CD14-positive monocyte (primary cell): ENCODE data around the gene USP24. TPM values are rescaled to one million over a fixed set of nuclear protein-coding genes. Genes with fewer than 3 reads are reported as not detected.

Experiments used
- DNase-seq, 3 donors: peaks; one replicate each; pipeline ENCODE4 v3.0.0-alpha.2; 2011 to 2022
- H2AFZ ChIP-seq: 2 replicates; pipeline ENCODE4 v1.6.0; 2012; ENCODE audit warnings: mild to moderate bottlenecking, low read depth, low read length, inconsistent platforms; ENCODE audit not compliant: insufficient read depth, poor library complexity, severe bottlenecking
- H3K27ac ChIP-seq, 2 donors: 1 replicate in 1 of 2; 2 replicates in 1 of 2; pipeline ENCODE4 v1.5.1; 2012 to 2013; ENCODE audit warnings: low read length in 2 of 2, control low read depth in 1 of 2, inconsistent platforms in 1 of 2, low read depth in 1 of 2, mild to moderate bottlenecking in 1 of 2
- H3K27me3 ChIP-seq, 2 donors: one replicate each; pipeline versions ENCODE4 v1.6.0 to v1.6.1; 2011 to 2013; ENCODE audit warnings: low read length in 2 of 2; ENCODE audit not compliant: control insufficient read depth in 2 of 2, insufficient read depth in 2 of 2
- H3K36me3 ChIP-seq, 2 donors: replicated peaks in 1 of 2; 1 replicate in 1 of 2; 2 replicates in 1 of 2; pipeline versions ENCODE4 v1.5.1 to v1.6.1; 2012 to 2013; ENCODE audit warnings: low read length in 2 of 2, control low read depth in 1 of 2, inconsistent platforms in 1 of 2, mild to moderate bottlenecking in 1 of 2; ENCODE audit not compliant: insufficient read depth in 2 of 2, control insufficient read depth in 1 of 2
- H3K4me1 ChIP-seq, 2 donors: 1 replicate in 1 of 2; 2 replicates in 1 of 2; pipeline versions ENCODE4 v1.5.1 to v1.6.1; 2012 to 2013; ENCODE audit warnings: low read length in 2 of 2, control low read depth in 1 of 2, inconsistent platforms in 1 of 2, mild to moderate bottlenecking in 1 of 2, moderate library complexity in 1 of 2; ENCODE audit not compliant: insufficient read depth in 2 of 2, control insufficient read depth in 1 of 2
- H3K4me2 ChIP-seq: replicated peaks from 2 replicates; pipeline ENCODE3; 2012; ENCODE audit warnings: low read length, moderate library complexity, mild to moderate bottlenecking; ENCODE audit not compliant: poor library complexity, severe bottlenecking; ENCODE audit errors: extremely low read depth
- H3K4me3 ChIP-seq, 3 experiments: fragments of 200-600 bp in 1 of 3; sonication (generic) in 1 of 3; replicated peaks in 1 of 3; 1 replicate in 2 of 3; 2 replicates in 1 of 3; pipeline ENCODE4 v1.5.1; 2011 to 2013; ENCODE audit warnings: low read length in 3 of 3, mild to moderate bottlenecking in 3 of 3, control low read depth in 2 of 3, low read depth in 2 of 3, inconsistent platforms in 1 of 3, moderate library complexity in 1 of 3
- H3K79me2 ChIP-seq: 2 replicates; pipeline ENCODE4 v1.6.0; 2012; ENCODE audit warnings: mild to moderate bottlenecking, control low read depth, inconsistent platforms, low read length, moderate library complexity; ENCODE audit not compliant: insufficient read depth
- H3K9ac ChIP-seq: 2 replicates; pipeline ENCODE4 v1.6.0; 2017; ENCODE audit warnings: low read length, mild to moderate bottlenecking; ENCODE audit not compliant: insufficient read depth, poor library complexity, severe bottlenecking
- H3K9me3 ChIP-seq, 2 donors: replicated peaks in 1 of 2; 1 replicate in 1 of 2; 2 replicates in 1 of 2; pipeline versions ENCODE4 v1.5.1 to v1.6.1; 2012 to 2013; ENCODE audit warnings: low read length in 2 of 2, control low read depth in 1 of 2; ENCODE audit not compliant: control insufficient read depth in 1 of 2, insufficient read depth in 1 of 2
- H4K20me1 ChIP-seq: 2 replicates; pipeline ENCODE4 v1.6.0; 2012; ENCODE audit warnings: mild to moderate bottlenecking, low read length, control low read depth, moderate library complexity; ENCODE audit not compliant: insufficient read depth
- H3K27ac Mint-ChIP-seq, 7 donors: one replicate each; pipeline ENCODE4 v1.8.0; 2020; ENCODE audit warnings: mild to moderate bottlenecking in 7 of 7, mixed read lengths in 7 of 7, moderate library complexity in 6 of 7, inconsistent platforms in 2 of 7
- H3K27me3 Mint-ChIP-seq, 3 donors: one replicate each; pipeline ENCODE4 v1.8.0; 2021 to 2022; ENCODE audit warnings: low read depth in 3 of 3, mild to moderate bottlenecking in 3 of 3, mixed read lengths in 3 of 3, moderate library complexity in 3 of 3, inconsistent platforms in 1 of 3
- H3K36me3 Mint-ChIP-seq, 2 donors: one replicate each; pipeline ENCODE4 v1.8.0; 2020; ENCODE audit warnings: mixed read lengths in 2 of 2, inconsistent platforms in 1 of 2, mild to moderate bottlenecking in 1 of 2
- H3K4me1 Mint-ChIP-seq: one replicate; pipeline ENCODE4 v1.8.0; 2020; ENCODE audit warnings: mild to moderate bottlenecking, mixed read lengths
- H3K4me3 Mint-ChIP-seq, 2 donors: one replicate each; pipeline ENCODE4 v1.8.0; 2020; ENCODE audit warnings: mild to moderate bottlenecking in 2 of 2, mixed read lengths in 2 of 2, moderate library complexity in 1 of 2
- H3K9me3 Mint-ChIP-seq, 7 donors: one replicate each; pipeline ENCODE4 v1.8.0; 2020 to 2022; ENCODE audit warnings: mixed read lengths in 7 of 7, mild to moderate bottlenecking in 6 of 7, moderate library complexity in 6 of 7, inconsistent platforms in 2 of 7
- CTCF ChIP-seq: fragments of 200-600 bp; IDR thresholded peaks from one replicate; pipeline ENCODE4 v1.8.0; 2022; ENCODE audit warnings: antibody characterized with exemption, mild to moderate bottlenecking
- WGBS: methylation state at CpG from one replicate; pipeline ENCODE4 v1.1.5; 2013; ENCODE audit warnings: missing lambda C conversion rate; ENCODE audit not compliant: insufficient coverage; 5-methylcytosine and 5-hydroxymethylcytosine counted together
- intact Hi-C, 2 donors: fragments of 100-400 bp; cut with micrococcal nuclease; formaldehyde crosslinking; loops; one replicate each; pipeline versions ENCODE4 v1.15.0 to v1.15.1; 2023
- polyA plus RNA-seq, 3 donors: library from polyadenylated mRNA; depleted of rRNA in 1 of 3; unstranded in 2 of 3; stranded (reverse) in 1 of 3; fragments of 300-500 nt in 2 of 3; fragments of >200 nt in 1 of 3; fragmentation: Illumina TruSeq in 2 of 3; gene quantifications; 1 replicate in 2 of 3; 2 replicates in 1 of 3; pipeline ENCODE4 v1.2.3, GENCODE V29; 2012 to 2021

USP24 gene
- polyA plus RNA-seq, 3 donors: 1.1 to 14.2 (median 2.1) TPM

GRCh38 chr1:55146781-55147180 is 68.4 kb downstream of the USP24 start:
- Mint-ChIP-seq H3K27me3 (peaks cover 0 to 1% (median 0%) of the 10 kb centered on the region in 3 donors), H3K4me1 (peaks cover 27% of the 10 kb centered on the region), H3K4me3 (no peak overlapping the region), H3K36me3 (peaks cover 44 to 53% of the 10 kb centered on the region in 2 donors), H3K9me3 (no peaks in the 10 kb centered on the region), H3K27ac (no peak overlapping the region)
- no peak overlapping the region for H3K27ac ChIP-seq
- no peak overlapping the region for H2AFZ ChIP-seq
- peaks cover 54 to 72% of the 10 kb centered on the region in 2 donors for H3K36me3 ChIP-seq
- no peaks in the 10 kb centered on the region for H3K79me2 ChIP-seq
- no peak for DNase-seq
- peaks cover 10 to 13% of the 10 kb centered on the region in 2 donors for H3K4me1 ChIP-seq
- no peak overlapping the region for H3K4me2 ChIP-seq
- WGBS: no CpG with 5 or more reads among the region's 2 CpGs
- H3K4me3 ChIP-seq: no peak overlapping the region
- no peak for TF ChIP-seq CTCF
- intact Hi-C loops: loop anchor here in 1 of 2 donors (10.0 kb wide), 1 partner anchor 1438 kb away; no protein-coding TSS in a partner anchor
- H3K9ac ChIP-seq: no peak overlapping the region
- no peaks in the 10 kb centered on the region for H4K20me1 ChIP-seq
- H3K9me3 ChIP-seq: no peaks in the 10 kb centered on the region
- H3K27me3 ChIP-seq: no peaks in the 10 kb centered on the region

GRCh38 chr1:55144886-55145285 is 70.3 kb downstream of the USP24 start:
- no peak for DNase-seq
- WGBS: no CpG with 5 or more reads among the region's 6 CpGs
- Histone ChIP-seq H3K4me2 (no peak overlapping the region), H3K27ac (no peak overlapping the region), H3K4me1 (no peaks in the 10 kb centered on the region), H3K36me3 (peaks cover 66 to 82% of the 10 kb centered on the region in 2 donors), H3K27me3 (no peaks in the 10 kb centered on the region), H4K20me1 (no peaks in the 10 kb centered on the region), H2AFZ (no peak overlapping the region), H3K9me3 (no peaks in the 10 kb centered on the region), H3K9ac (no peak overlapping the region), H3K4me3 (no peak overlapping the region), H3K79me2 (no peaks in the 10 kb centered on the region)
- H3K4me1 Mint-ChIP-seq: peaks cover 17% of the 10 kb centered on the region
- peaks cover 50 to 57% of the 10 kb centered on the region in 2 donors for H3K36me3 Mint-ChIP-seq
- peak overlapping the region in 1 of 7 donors; percentile 19 for H3K27ac Mint-ChIP-seq
- no peak overlapping the region for H3K4me3 Mint-ChIP-seq
- H3K9me3 Mint-ChIP-seq: no peaks in the 10 kb centered on the region
- intact Hi-C loops: loop anchor here in 1 of 2 donors (5.0 to 10.0 kb wide), 2 partner anchors 132 to 1440 kb away; no protein-coding TSS in a partner anchor
- peaks cover 0 to 1% (median 0%) of the 10 kb centered on the region in 3 donors for H3K27me3 Mint-ChIP-seq
- TF ChIP-seq CTCF: no peak
